ENCODE results near the gene AMZ2.
"Not testable (repeated sequence)": the region's sequence is repeated elsewhere in the genome, so short reads cannot be mapped to it uniquely, and the experiment has no call there.

Gene AMZ2

GRCh38 chr17:68232741-68233140 lies 15.1 kb upstream of the AMZ2 start:
- not testable (repeated sequence) for H3K4me1 ChIP-seq (ENCODE audit: insufficient read depth, low read length); H3K9ac ChIP-seq (ENCODE audit: low read depth, low read length); H3K36me3 ChIP-seq (ENCODE audit: insufficient read depth, low read length); H3K9me3 ChIP-seq (ENCODE audit: control insufficient read depth, insufficient read depth, low read length)

GRCh38 chr17:68234726-68235335 lies 13.0 kb upstream of the AMZ2 start:
- H3K4me1 ChIP-seq (ENCODE audit: insufficient read depth, low read length); H3K9ac ChIP-seq (ENCODE audit: low read depth, low read length); H3K36me3 ChIP-seq (ENCODE audit: insufficient read depth, low read length); H3K9me3 ChIP-seq (ENCODE audit: control insufficient read depth, insufficient read depth, low read length): not testable (repeated sequence)

GRCh38 chr17:68235336-68235791 lies 12.5 kb upstream of the AMZ2 start:
- H3K9me3 ChIP-seq (ENCODE audit: control insufficient read depth, insufficient read depth, low read length); H3K9ac ChIP-seq (ENCODE audit: low read depth, low read length); H3K36me3 ChIP-seq (ENCODE audit: insufficient read depth, low read length); H3K4me1 ChIP-seq (ENCODE audit: insufficient read depth, low read length): not testable (repeated sequence)

GRCh38 chr17:68237369-68238163 lies 10.3 kb upstream of the AMZ2 start:
- H3K4me1 ChIP-seq (ENCODE audit: insufficient read depth, low read length); H3K36me3 ChIP-seq (ENCODE audit: insufficient read depth, low read length); H3K9me3 ChIP-seq (ENCODE audit: control insufficient read depth, insufficient read depth, low read length); H3K9ac ChIP-seq (ENCODE audit: low read depth, low read length): not testable (repeated sequence)

GRCh38 chr17:68238164-68238870 lies 9.5 kb upstream of the AMZ2 start:
- Histone ChIP-seq H3K9me3 (ENCODE audit: control insufficient read depth, insufficient read depth, low read length) (no peaks in the 10 kb centered on the region), H3K36me3 (ENCODE audit: insufficient read depth, low read length) (no peaks in the 10 kb centered on the region), H3K9ac (ENCODE audit: low read depth, low read length) (no peak overlapping the region), H3K4me1 (ENCODE audit: insufficient read depth, low read length) (no peaks in the 10 kb centered on the region; the same call in 1 of the 2 replicates)

GRCh38 chr17:68238871-68239253 lies 9.0 kb upstream of the AMZ2 start:
- Histone ChIP-seq H3K9me3 (ENCODE audit: control insufficient read depth, insufficient read depth, low read length) (no peaks in the 10 kb centered on the region), H3K4me1 (ENCODE audit: insufficient read depth, low read length) (no peaks in the 10 kb centered on the region; the same call in 1 of the 2 replicates), H3K36me3 (ENCODE audit: insufficient read depth, low read length) (no peaks in the 10 kb centered on the region), H3K9ac (ENCODE audit: low read depth, low read length) (no peak overlapping the region)

- Histone ChIP-seq H3K9me3 (ENCODE audit: control insufficient read depth, insufficient read depth, low read length) (no peaks in the 10 kb centered on the region), H3K9ac (ENCODE audit: low read depth, low read length) (no peak overlapping the region), H3K4me1 (ENCODE audit: insufficient read depth, low read length) (no peaks in the 10 kb centered on the region; the same call in 1 of the 2 replicates), H3K36me3 (ENCODE audit: insufficient read depth, low read length) (no peaks in the 10 kb centered on the region)
These were observed 8.0 kb upstream of the AMZ2 start for GRCh38 chr17:68239632-68240366.

GRCh38 chr17:68246271-68247028 lies 1.4 kb upstream of the AMZ2 start:
- H3K4me1 ChIP-seq (ENCODE audit: insufficient read depth, low read length), result peaks cover 8% of the 10 kb centered on the region; the same call in 1 of the 2 replicates
- peaks cover 12% of the 10 kb centered on the region for H3K36me3 ChIP-seq (ENCODE audit: insufficient read depth, low read length)
- H3K9me3 ChIP-seq (ENCODE audit: control insufficient read depth, insufficient read depth, low read length), result no peaks in the 10 kb centered on the region
- H3K9ac ChIP-seq (ENCODE audit: low read depth, low read length), result peak overlapping the region; percentile 98; the same call in 1 of the 2 replicates

- no peaks in the 10 kb centered on the region for H3K9me3 ChIP-seq (ENCODE audit: control insufficient read depth, insufficient read depth, low read length)
- peaks cover 8% of the 10 kb centered on the region; the same call in 1 of the 2 replicates for H3K4me1 ChIP-seq (ENCODE audit: insufficient read depth, low read length)
- H3K9ac ChIP-seq (ENCODE audit: low read depth, low read length), result peak overlapping the region; percentile 98
- H3K36me3 ChIP-seq (ENCODE audit: insufficient read depth, low read length), result peaks cover 13% of the 10 kb centered on the region
These were observed 469 bp downstream of the AMZ2 start for GRCh38 chr17:68248199-68248825.

GRCh38 chr17:68248891-68249290 lies 1.0 kb downstream of the AMZ2 start:
- Histone ChIP-seq H3K9ac (ENCODE audit: low read depth, low read length) (peak overlapping the region; percentile 98; the same call in 1 of the 2 replicates), H3K36me3 (ENCODE audit: insufficient read depth, low read length) (peaks cover 18% of the 10 kb centered on the region), H3K4me1 (ENCODE audit: insufficient read depth, low read length) (peaks cover 8% of the 10 kb centered on the region; the same call in 1 of the 2 replicates), H3K9me3 (ENCODE audit: control insufficient read depth, insufficient read depth, low read length) (no peaks in the 10 kb centered on the region)

GRCh38 chr17:68249354-68249765 lies 1.5 kb downstream of the AMZ2 start:
- peaks cover 22% of the 10 kb centered on the region for H3K36me3 ChIP-seq (ENCODE audit: insufficient read depth, low read length)
- no peaks in the 10 kb centered on the region for H3K9me3 ChIP-seq (ENCODE audit: control insufficient read depth, insufficient read depth, low read length)
- no peak overlapping the region for H3K9ac ChIP-seq (ENCODE audit: low read depth, low read length)
- peaks cover 8% of the 10 kb centered on the region; the same call in 1 of the 2 replicates for H3K4me1 ChIP-seq (ENCODE audit: insufficient read depth, low read length)

- H3K36me3 ChIP-seq (ENCODE audit: insufficient read depth, low read length), result peaks cover 31% of the 10 kb centered on the region
- not testable (repeated sequence) for H3K4me1 ChIP-seq (ENCODE audit: insufficient read depth, low read length); H3K9ac ChIP-seq (ENCODE audit: low read depth, low read length); H3K9me3 ChIP-seq (ENCODE audit: control insufficient read depth, insufficient read depth, low read length)
These were observed 5.6 kb downstream of the AMZ2 start for GRCh38 chr17:68253426-68253825.

GRCh38 chr17:68255151-68255550 lies 7.3 kb downstream of the AMZ2 start:
- H3K36me3 ChIP-seq (ENCODE audit: insufficient read depth, low read length), result peaks cover 29% of the 10 kb centered on the region
- no peak overlapping the region for H3K9ac ChIP-seq (ENCODE audit: low read depth, low read length)
- H3K4me1 ChIP-seq (ENCODE audit: insufficient read depth, low read length), result peaks cover 3% of the 10 kb centered on the region; the same call in 1 of the 2 replicates
- no peaks in the 10 kb centered on the region for H3K9me3 ChIP-seq (ENCODE audit: control insufficient read depth, insufficient read depth, low read length)
